SJCRH30 (cell line): ENCODE measurements around the gene SCFD1. TPM values are rescaled to one million over a fixed set of nuclear protein-coding genes. Genes with fewer than 3 reads are reported as not detected.
"Not testable (repeated sequence)": the region's sequence is repeated elsewhere in the genome, so short reads cannot be mapped to it uniquely, and the experiment has no call there.

Experiments used
- DNase-seq, 2 experiments: peaks; one replicate each; pipeline ENCODE4 v3.0.0-alpha.2; 2015 to 2020
- H3K27ac ChIP-seq: fragments of 250-450 bp; sonication (Bioruptor Pico); 2 replicates; pipeline ENCODE4 v1.5.1; 2020; ENCODE audit warnings: mild to moderate bottlenecking, moderate library complexity
- H3K27me3 ChIP-seq: fragments of 250-450 bp; sonication (Bioruptor Pico); 2 replicates; pipeline ENCODE4 v1.5.1; 2020; ENCODE audit warnings: mild to moderate bottlenecking, moderate library complexity
- H3K36me3 ChIP-seq: fragments of 250-450 bp; sonication (Bioruptor Pico); 2 replicates; pipeline ENCODE4 v1.5.1; 2020; ENCODE audit warnings: mild to moderate bottlenecking, moderate library complexity
- H3K4me1 ChIP-seq: fragments of 250-450 bp; sonication (Bioruptor Pico); 2 replicates; pipeline ENCODE4 v1.5.1; 2020; ENCODE audit warnings: mild to moderate bottlenecking, moderate library complexity
- H3K4me3 ChIP-seq: fragments of 250-450 bp; sonication (Bioruptor Pico); 2 replicates; pipeline ENCODE4 v1.5.1; 2020; ENCODE audit warnings: mild to moderate bottlenecking, moderate library complexity
- H3K9me3 ChIP-seq: fragments of 250-450 bp; sonication (Bioruptor Pico); replicated peaks from 2 replicates; pipeline ENCODE4 v1.5.1; 2020; ENCODE audit warnings: mild to moderate bottlenecking, moderate library complexity
- total RNA-seq: library from RNA; depleted of rRNA; stranded (reverse); fragments of >200 nt; shearing (Covaris generic); gene quantifications from 2 replicates; pipeline ENCODE4 v1.2.3, GENCODE V29; 2014

The SCFD1 gene
- total RNA-seq, 1 experiment from 2014 or later: 112 TPM

DNA sequence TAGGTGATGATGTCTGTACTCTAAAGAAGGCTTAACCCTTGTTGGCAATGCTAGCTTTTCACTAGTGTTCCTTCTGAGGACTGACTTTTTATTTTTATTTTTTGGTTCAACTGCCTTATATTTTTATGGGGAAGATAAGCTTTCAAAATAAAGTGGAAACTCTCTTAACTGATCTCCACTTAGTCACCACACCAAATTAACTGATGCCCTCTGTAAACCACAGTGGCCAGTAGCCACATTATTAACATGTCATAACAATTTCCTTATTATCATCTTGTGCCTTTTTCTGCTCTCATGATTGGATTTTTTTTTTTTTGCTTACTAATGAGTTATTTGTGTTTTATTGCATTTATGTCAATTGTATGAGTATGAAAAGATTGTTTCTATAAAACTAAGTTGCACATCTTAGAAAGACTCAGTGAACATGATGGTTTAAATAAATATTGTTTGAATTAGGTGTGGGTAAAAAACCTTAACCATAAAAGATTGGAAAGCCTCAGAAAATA lies 56.9 kb downstream of the SCFD1 start:
- Histone ChIP-seq H3K27ac (no peak overlapping the region), H3K36me3 (peaks cover 25% of the 10 kb centered on the region), H3K9me3 (0 out of 2 replicates have a peak, but pooled peaks cover 1% of the 10 kb centered on the region), H3K4me1 (no peaks in the 10 kb centered on the region), H3K27me3 (no peaks in the 10 kb centered on the region), H3K4me3 (no peak overlapping the region)
- DNase-seq: no peak

DNA sequence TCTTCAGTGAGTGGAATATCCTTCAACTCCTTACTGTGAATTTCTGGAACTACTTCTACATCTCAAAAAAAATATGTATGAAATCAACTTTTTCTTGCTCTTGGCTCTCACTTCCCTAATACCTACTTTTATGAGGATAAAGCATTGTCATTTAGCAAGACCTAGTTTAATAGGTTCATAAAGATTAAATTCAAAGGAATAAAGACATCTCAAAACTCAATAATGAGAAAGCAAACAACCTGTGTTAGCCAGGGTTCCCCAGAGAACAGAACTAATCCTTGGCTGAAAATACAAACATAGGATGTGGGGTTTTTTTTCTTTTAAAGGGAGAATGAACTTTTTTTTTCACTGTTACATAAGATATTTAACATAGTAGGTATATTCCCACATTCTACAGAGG lies 57.9 kb downstream of the SCFD1 start:
- H3K4me1 ChIP-seq: no peaks in the 10 kb centered on the region
- 0 out of 2 replicates have a peak, but pooled peaks cover 4% of the 10 kb centered on the region for H3K9me3 ChIP-seq
- no peak overlapping the region for H3K27ac ChIP-seq
- DNase-seq: no peak
- H3K36me3 ChIP-seq: peaks cover 21% of the 10 kb centered on the region
- H3K27me3 ChIP-seq: no peaks in the 10 kb centered on the region
- no peak overlapping the region for H3K4me3 ChIP-seq

DNA sequence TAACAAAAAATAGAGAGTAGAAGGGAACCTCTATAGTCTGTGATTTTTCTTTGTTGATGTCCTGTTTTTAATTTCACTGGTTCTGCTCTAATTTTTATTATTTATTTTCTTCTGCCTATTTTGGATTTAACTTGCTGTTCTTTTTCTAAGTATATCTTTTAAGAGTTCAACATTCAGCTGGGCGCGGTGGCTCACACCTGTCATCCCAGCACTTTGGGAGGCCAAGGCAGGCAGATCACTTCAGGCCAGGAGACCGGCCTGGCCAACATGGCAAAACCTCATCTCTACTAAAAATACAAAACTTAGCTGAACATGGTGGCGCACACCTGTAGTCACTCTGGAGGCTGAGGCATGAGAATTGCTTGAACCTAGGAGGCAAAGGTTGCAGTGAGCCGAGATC lies 58.7 kb downstream of the SCFD1 start:
- not testable (repeated sequence) for H3K4me1 ChIP-seq, H3K27me3 ChIP-seq, H3K27ac ChIP-seq, DNase-seq, H3K9me3 ChIP-seq, H3K4me3 ChIP-seq
- peaks cover 19% of the 10 kb centered on the region for H3K36me3 ChIP-seq

DNA sequence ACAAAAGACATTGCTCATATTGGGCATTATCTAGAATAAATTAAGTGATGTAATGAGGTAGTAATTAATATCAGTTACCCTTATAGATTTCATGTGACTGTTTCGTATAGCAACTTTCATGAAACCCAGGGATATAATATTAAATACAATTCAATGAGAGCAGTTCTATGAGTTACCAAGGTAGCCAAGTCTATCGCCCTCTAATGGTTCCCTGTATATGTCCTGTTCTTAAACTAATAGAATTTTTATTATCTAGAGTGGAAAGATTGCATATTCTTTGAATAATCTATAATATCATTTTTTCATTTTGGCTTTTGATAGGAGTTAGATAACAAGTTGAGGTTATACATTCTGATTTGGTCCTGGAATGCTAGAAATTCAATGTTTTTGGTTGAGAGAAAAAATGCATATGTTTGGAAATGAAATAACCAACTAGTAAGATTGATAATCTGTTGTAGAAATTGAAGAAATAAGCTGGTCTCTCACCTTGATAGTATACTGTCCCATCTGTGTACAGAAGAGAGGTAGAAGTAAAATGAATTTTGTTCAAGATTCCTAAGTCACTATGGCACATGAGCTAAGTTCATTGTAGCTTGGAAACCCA lies 59.7 kb downstream of the SCFD1 start:
- Histone ChIP-seq H3K4me1 (no peaks in the 10 kb centered on the region), H3K27ac (no peak overlapping the region), H3K4me3 (no peak overlapping the region), H3K27me3 (no peaks in the 10 kb centered on the region), H3K9me3 (0 out of 2 replicates have a peak, but pooled peaks cover 4% of the 10 kb centered on the region), H3K36me3 (peaks cover 19% of the 10 kb centered on the region)
- DNase-seq: no peak

DNA sequence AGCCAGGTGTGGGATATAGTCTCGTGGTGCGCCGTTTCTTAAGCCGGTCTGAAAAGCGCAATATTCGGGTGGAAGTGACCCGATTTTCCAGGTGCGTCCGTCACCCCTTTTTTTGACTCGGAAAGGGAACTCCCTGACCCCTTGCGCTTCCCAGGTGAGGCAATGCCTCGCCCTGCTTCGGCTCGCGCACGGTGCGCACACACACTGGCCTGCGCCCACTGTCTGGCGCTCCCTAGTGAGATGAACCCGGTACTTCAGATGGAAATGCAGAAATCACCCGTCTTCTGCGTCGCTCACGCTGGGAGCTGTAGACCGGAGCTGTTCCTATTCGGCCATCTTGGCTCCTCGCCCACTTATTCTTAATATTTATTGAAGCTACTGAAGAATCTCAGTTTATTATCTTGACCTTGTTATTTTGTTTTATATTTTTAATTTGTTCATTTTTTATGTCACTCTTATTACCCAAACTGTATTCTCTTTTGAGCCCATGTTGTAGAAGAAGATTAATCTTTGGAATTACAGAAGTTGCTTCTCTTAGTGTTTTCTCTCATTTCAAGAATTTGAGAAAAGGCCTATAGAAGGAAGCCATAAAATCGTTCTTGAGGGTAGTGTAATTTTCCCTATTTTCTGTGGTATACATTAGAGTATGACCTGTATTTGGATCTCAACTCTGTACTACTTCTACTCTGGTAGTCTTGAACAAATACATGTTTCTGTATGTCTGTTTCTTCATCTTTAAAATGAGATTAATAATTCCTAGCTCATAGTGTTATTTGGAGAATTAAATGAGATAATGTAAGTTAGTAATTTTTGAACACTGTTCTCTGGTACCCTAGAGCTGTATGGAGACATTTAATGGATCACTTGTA lies 68.6 kb downstream of the SCFD1 start:
- not testable (repeated sequence) for H3K36me3 ChIP-seq, DNase-seq, H3K27me3 ChIP-seq, H3K27ac ChIP-seq, H3K4me3 ChIP-seq, H3K4me1 ChIP-seq, H3K9me3 ChIP-seq

DNA sequence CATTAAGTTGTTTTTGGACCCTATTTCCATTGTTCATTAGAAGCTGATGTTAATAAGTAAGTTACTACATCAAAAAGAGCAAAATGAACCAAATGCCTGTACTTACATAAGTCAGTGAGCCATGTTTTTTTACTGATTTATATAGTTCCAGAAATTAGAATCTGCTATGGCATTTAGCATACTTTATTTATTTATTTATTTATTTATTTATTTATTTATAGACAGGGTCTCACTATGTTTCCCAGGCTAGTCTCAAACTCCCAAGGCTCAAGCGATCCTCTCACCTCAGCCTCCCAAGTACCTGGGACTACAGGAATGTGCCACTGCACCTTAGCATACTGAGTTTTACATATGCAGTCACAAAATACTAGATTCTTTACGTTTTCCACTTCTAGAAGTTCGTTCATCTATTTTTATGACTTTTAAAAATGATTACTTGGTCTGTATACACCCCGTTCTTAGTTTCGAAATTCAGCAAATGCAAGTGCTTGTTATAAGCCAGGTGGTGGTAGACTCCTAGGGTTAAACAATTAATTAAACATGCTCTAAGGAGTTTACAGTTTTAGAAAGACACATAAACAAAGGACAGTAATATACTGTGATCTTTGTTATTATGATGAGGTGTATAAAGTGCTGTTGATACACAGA lies 69.8 kb downstream of the SCFD1 start:
- Histone ChIP-seq H3K36me3 (peaks cover 7% of the 10 kb centered on the region), H3K27ac (no peak overlapping the region)
- no peak for DNase-seq

DNA sequence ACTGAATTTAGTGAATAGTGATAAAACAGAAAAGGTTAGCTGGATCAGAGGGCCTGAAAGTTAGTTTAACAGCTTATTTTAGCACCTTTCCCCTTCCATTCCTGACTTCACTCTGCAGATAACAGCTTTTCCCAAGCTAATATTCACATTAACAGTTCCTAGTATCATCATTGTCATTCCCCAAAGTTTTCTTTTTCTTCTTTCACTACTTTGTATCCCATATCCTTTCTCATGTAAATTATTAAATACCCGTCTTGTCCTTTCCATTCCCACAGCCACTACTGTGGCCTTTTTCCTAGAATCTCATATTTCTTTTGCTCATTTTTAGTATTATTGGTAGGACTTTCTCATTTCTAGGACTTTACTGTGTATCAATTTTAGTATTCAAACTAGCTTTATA lies 70.5 kb downstream of the SCFD1 start:
- Histone ChIP-seq H3K4me3 (no peak overlapping the region), H3K27ac (no peak overlapping the region), H3K9me3 (no peaks in the 10 kb centered on the region), H3K27me3 (no peaks in the 10 kb centered on the region), H3K4me1 (no peaks in the 10 kb centered on the region), H3K36me3 (peaks cover 7% of the 10 kb centered on the region)
- DNase-seq: no peak

More for the DNA sequence above, 69.8 kb downstream of the SCFD1 start:
- Histone ChIP-seq H3K27me3 (no peaks in the 10 kb centered on the region), H3K4me1 (no peaks in the 10 kb centered on the region), H3K4me3 (no peak overlapping the region), H3K9me3 (no peaks in the 10 kb centered on the region)

DNA sequence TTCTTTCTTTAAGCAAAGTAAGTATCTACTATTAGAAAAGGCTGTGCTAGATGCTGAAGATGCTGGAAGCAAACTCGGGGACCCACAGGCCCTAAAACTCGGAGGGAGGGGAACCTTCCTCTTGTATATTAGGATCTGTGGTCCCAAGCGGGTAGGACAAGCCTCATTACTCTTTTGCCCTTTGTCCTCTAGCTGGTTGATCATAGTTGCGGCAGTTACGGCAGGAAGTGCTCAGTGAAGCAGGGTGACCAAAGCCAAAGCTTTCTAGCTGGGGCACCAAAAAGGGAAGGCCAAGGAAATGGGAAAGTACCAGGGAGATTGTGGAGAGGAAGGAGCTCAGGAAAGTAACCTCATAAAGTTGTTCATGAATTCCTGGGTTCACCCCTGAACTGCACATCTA lies 76.3 kb downstream of the SCFD1 start:
- Histone ChIP-seq H3K4me3 (no peak overlapping the region), H3K9me3 (no peaks in the 10 kb centered on the region), H3K27ac (no peak overlapping the region), H3K4me1 (no peaks in the 10 kb centered on the region), H3K27me3 (no peaks in the 10 kb centered on the region), H3K36me3 (peaks cover 23% of the 10 kb centered on the region)
- no peak for DNase-seq

DNA sequence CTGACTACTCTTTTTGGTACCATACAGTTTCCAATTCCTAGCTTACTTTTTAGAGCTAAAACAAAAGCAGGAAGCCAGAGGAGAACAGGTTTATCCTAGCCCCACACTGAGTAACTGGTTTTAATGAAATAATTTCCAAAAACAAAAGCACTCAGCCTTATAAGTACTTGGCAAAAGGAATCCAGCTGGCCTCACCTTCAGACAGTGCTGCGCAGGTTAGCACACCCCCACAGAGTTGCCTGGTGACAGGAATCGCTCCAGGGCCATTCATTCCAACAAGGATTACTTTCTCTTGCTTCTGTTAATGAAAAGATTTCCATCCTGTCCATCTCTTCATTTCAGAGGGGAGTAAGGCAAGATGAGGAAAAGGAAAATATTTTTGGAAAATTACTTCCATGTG lies 84.6 kb downstream of the SCFD1 start:
- Histone ChIP-seq H3K36me3 (peaks cover 34% of the 10 kb centered on the region), H3K27me3 (no peaks in the 10 kb centered on the region), H3K9me3 (no peaks in the 10 kb centered on the region), H3K4me3 (no peak overlapping the region), H3K4me1 (no peaks in the 10 kb centered on the region), H3K27ac (no peak overlapping the region)
- no peak for DNase-seq

DNA sequence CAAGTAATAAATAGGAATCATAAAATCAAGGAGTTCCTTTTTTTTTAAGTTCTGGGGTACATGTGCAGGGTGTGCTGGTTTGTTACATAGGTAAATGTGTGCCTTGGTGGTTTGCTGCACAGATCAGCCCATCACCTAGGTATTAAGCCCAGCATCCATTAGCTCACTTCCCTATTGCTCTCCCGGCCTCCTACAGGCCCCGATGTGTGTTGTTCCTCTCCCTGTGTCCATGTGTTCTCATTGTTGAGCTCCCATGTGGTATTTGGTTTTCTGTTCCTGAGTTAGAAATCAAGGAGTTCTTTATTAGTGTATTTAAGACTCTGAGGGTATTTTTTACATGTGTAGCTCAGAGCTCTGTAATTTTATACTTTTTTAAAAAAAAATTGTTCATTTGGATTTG lies 86.0 kb downstream of the SCFD1 start:
- no peak overlapping the region for H3K4me3 ChIP-seq
- no peaks in the 10 kb centered on the region for H3K9me3 ChIP-seq
- H3K4me1 ChIP-seq: no peaks in the 10 kb centered on the region
- no peak overlapping the region for H3K27ac ChIP-seq
- peaks cover 35% of the 10 kb centered on the region for H3K36me3 ChIP-seq
- no peak for DNase-seq
- no peaks in the 10 kb centered on the region for H3K27me3 ChIP-seq

DNA sequence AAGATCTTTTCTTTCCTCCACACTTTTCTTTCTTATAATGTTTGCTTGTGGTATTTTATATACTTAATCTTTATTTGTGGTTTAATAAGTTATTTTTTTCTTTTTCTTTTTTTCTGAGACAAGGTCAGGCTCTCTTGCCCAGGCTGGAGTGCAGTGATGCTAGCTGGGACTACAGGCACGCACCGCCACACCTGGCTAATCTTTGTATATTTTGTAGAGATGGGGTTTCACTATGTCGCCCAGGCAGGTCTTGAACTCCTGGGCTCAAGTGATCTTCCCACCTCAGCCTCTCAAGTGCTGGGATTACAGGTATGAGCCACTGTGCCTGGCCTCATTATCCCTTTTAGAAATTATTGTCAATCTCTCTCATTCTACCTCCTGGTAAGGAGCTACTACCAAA lies 87.1 kb downstream of the SCFD1 start:
- Histone ChIP-seq H3K4me1 (no peaks in the 10 kb centered on the region), H3K9me3 (no peaks in the 10 kb centered on the region), H3K27ac (no peak overlapping the region), H3K27me3 (no peaks in the 10 kb centered on the region), H3K36me3 (peaks cover 31% of the 10 kb centered on the region), H3K4me3 (no peak overlapping the region)
- DNase-seq: no peak

DNA sequence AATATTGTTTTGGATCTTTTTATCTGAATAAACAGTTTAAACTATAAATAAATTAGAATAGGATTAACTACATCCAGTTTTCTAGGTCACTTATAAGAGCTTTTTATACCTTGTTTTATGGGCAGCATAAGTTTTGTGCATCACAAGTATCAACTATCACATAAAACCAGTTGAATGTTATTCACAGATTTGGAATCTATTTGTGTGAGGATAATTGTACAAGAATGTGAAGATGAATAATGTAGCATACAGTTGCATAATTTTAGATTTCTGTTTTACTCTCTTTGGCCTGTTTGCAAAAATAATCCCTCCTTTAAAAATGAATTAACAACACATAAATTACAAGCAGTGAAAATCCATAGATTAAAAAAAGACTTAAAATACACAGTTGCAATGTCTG lies 88.8 kb downstream of the SCFD1 start:
- Histone ChIP-seq H3K4me3 (no peak overlapping the region), H3K4me1 (no peaks in the 10 kb centered on the region), H3K27me3 (no peaks in the 10 kb centered on the region), H3K27ac (no peak overlapping the region), H3K9me3 (no peaks in the 10 kb centered on the region), H3K36me3 (peaks cover 21% of the 10 kb centered on the region)
- no peak for DNase-seq

DNA sequence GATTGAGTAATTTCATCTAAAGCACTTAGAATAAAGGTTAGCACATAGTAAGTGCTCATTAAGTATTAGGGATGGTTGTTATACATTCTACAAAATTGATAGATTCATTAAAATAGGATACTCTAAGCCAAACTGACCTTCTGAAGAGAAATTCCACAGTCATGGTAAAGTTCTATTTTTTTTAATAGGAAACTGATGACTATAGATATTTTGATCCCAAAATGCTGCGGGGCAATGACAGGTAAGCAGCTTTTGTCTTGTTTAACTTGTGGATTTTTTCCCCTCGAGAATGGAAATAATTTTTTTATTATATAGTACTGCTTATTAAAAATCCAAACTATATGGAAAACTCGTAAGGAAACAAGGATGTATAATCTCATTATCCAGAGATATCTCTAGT lies 97.0 kb downstream of the SCFD1 start:
- Histone ChIP-seq H3K27me3 (no peaks in the 10 kb centered on the region), H3K36me3 (peaks cover 15% of the 10 kb centered on the region), H3K4me1 (no peaks in the 10 kb centered on the region), H3K4me3 (no peak overlapping the region), H3K27ac (no peak overlapping the region), H3K9me3 (no peaks in the 10 kb centered on the region)
- no peak for DNase-seq

DNA sequence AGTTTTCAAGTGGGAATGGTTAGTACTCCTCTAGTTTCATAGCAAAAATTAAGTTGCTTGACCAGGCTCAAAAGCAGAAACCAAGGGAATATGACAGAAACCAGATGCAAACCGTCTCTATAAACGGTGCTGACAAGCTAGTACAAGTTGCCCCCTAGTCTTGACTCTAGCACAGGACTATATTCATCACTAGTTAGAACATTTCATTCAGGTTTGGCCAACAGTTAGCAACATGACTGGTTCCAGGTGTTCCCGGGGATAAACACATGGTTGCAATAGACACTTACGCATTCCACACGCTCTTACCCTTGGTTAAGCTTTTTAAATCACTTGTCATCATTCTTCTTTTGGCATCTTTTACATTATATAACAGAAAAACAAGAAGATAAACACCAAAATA lies 103.6 kb downstream of the SCFD1 start:
- Histone ChIP-seq H3K4me1 (no peaks in the 10 kb centered on the region), H3K4me3 (no peak overlapping the region), H3K36me3 (peaks cover 31% of the 10 kb centered on the region), H3K27ac (no peak overlapping the region), H3K27me3 (no peaks in the 10 kb centered on the region), H3K9me3 (peaks cover 8% of the 10 kb centered on the region; the same call in 1 of the 2 replicates)
- DNase-seq: no peak

DNA sequence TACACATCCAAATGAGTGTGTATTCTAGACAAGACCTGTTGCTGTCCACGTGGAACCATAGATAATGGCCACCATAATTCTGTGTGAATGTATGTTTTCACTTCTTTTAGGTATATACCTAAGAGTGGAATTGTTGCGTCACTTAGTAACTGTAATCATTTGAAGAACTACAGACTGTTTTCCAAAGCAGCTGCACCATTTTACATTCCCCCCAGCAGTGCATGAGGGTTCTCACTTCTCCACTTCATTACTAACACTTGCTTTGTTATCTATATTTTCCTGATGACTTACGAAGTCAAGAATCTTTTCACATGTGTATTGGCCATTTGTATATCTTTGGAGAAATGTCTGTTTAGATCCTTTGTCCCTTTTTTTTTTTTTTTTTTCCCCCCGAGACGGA lies 106.4 kb downstream of the SCFD1 start:
- Histone ChIP-seq H3K27me3 (no peaks in the 10 kb centered on the region), H3K27ac (no peak overlapping the region), H3K36me3 (peaks cover 28% of the 10 kb centered on the region), H3K9me3 (peaks cover 8% of the 10 kb centered on the region; the same call in 1 of the 2 replicates), H3K4me1 (no peaks in the 10 kb centered on the region), H3K4me3 (no peak overlapping the region)
- DNase-seq: no peak
